NCI-H526 treated with DMSO at 0.1 percent for 48 hours (cell line): Measurements from ENCODE around the gene EMILIN3.
"Not testable (repeated sequence)": the region's sequence is repeated elsewhere in the genome, so short reads cannot be mapped to it uniquely, and the experiment has no call there.

Source experiments
- DNase-seq: peaks from one replicate; lab custom pipeline; 2025; lab: John Stamatoyannopoulos, UW

EMILIN3 gene

GRCh38 chr20:41317546-41318270 is 48.9 kb downstream of the EMILIN3 start, which contains the start of gene ZHX3:
Gene ZHX3, minus strand, starts transcription at chr20:41317731. Its CDS starts 112,815 bp downstream, at chr20:41204916.
- DNase-seq: peak; percentile 89

GRCh38 chr20:41316602-41317545 is 49.7 kb downstream of the EMILIN3 start:
- peak; percentile 64 for DNase-seq

- no peak for DNase-seq
These were observed 50.6 kb downstream of the EMILIN3 start for GRCh38 chr20:41316051-41316450.

GRCh38 chr20:41314386-41314785 is 52.2 kb downstream of the EMILIN3 start:
- DNase-seq: no peak

- not testable (repeated sequence) for DNase-seq
These were observed 54.6 kb downstream of the EMILIN3 start for GRCh38 chr20:41312009-41312408.
